Retinal pigment epithelial cell (primary cell): ENCODE measurements around the gene CGREF1.
A peak's percentile ranks its signal among the peaks of the same experiment; 100 is the strongest.

ENCODE experiments used
- DNase-seq: peaks from one replicate; pipeline ENCODE4 v3.0.0-alpha.2; 2010; ENCODE audit warnings: low read depth
- H3K4me3 ChIP-seq: 2 replicates; pipeline ENCODE4 v1.5.1; 2011; ENCODE audit warnings: mild to moderate bottlenecking, low read length, control low read depth, moderate library complexity
- TF ChIP-seq, protein P1 (sequence below): conservative IDR thresholded peaks from 2 replicates; pipeline ENCODE4 v1.5.1; 2011; ENCODE audit warnings: low read depth, low read length, control low read depth, inconsistent platforms

The CGREF1 gene

DNA sequence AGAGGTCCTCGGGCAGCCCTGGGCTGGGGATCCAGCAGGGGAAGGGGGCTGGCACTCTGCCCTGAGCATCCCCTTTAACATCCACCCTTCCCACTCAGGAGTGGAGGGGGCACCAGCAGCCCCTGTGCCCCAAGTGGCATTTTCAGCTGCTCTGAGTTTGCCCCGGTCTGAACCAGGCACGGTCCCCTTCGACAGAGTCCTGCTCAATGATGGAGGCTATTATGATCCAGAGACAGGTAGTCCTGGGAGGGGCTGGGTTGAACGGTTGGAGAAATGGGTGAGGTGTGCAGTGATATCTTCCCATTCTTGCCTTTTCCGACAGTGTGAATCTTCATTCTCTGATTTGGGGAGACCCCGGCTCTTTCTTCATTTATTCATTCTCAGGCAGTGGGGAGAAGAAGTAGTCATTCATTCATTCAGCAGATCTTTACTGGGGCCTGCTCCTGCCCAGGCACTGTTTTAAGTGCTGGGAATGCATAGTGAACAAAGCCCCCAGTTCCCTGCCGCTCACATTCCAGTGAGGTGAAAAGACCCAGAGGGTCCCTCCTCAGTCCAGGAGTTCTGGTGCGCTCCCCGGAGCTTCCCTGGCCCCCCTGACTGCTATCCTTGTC lies 33.8 kb downstream of the CGREF1 start:
- TF ChIP-seq, protein P1, sequence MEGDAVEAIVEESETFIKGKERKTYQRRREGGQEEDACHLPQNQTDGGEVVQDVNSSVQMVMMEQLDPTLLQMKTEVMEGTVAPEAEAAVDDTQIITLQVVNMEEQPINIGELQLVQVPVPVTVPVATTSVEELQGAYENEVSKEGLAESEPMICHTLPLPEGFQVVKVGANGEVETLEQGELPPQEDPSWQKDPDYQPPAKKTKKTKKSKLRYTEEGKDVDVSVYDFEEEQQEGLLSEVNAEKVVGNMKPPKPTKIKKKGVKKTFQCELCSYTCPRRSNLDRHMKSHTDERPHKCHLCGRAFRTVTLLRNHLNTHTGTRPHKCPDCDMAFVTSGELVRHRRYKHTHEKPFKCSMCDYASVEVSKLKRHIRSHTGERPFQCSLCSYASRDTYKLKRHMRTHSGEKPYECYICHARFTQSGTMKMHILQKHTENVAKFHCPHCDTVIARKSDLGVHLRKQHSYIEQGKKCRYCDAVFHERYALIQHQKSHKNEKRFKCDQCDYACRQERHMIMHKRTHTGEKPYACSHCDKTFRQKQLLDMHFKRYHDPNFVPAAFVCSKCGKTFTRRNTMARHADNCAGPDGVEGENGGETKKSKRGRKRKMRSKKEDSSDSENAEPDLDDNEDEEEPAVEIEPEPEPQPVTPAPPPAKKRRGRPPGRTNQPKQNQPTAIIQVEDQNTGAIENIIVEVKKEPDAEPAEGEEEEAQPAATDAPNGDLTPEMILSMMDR = no peak
- DNase-seq = no peak
- H3K4me3 ChIP-seq = peak overlapping the region; percentile 55

GRCh38 chr2:27084297-27085061 lies 34.4 kb downstream of the CGREF1 start:
- TF ChIP-seq, protein P1 = no peak
- no peak overlapping the region for H3K4me3 ChIP-seq
- DNase-seq = no peak

GRCh38 chr2:27083410-27084296 lies 35.3 kb downstream of the CGREF1 start:
- no peak for DNase-seq
- no peak overlapping the region for H3K4me3 ChIP-seq
- TF ChIP-seq, protein P1 = no peak

GRCh38 chr2:27082773-27083409 lies 36.0 kb downstream of the CGREF1 start:
- TF ChIP-seq, protein P1 = no peak
- no peak overlapping the region for H3K4me3 ChIP-seq

DNA sequence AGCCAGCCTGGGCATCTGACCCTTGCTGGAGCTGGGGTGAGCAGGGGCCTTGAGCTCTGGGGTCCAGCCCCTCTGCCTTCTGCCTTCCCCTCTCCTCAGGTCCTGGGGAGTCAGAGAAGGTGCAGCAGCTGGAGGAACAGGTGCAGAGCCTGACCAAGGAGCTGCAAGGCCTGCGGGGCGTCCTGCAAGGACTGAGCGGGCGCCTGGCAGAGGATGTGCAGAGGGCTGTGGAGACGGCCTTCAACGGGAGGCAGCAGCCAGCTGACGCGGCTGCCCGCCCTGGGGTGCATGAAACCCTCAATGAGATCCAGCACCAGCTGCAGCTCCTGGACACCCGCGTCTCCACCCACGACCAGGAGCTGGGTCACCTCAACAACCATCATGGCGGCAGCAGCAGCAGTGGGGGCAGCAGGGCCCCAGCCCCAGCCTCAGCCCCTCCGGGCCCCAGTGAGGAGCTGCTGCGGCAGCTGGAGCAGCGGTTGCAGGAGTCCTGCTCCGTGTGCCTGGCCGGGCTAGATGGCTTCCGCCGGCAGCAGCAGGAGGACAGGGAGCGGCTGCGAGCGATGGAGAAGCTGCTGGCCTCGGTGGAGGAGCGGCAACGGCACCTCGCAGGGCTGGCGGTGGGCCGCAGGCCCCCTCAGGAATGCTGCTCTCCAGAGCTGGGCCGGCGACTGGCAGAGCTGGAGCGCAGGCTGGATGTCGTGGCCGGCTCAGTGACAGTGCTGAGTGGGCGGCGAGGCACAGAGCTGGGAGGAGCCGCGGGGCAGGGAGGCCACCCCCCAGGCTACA lies 36.8 kb downstream of the CGREF1 start:
- H3K4me3 ChIP-seq = no peak overlapping the region
- no peak for DNase-seq
- TF ChIP-seq, protein P1 = no peak

More at GRCh38 chr2:27082773-27083409, 36.0 kb downstream of the CGREF1 start:
- DNase-seq = no peak

GRCh38 chr2:27080603-27080936 lies 38.4 kb downstream of the CGREF1 start:
- TF ChIP-seq, protein P1 = no peak
- no peak for DNase-seq
- H3K4me3 ChIP-seq = no peak overlapping the region
